H1 (cell line): ENCODE results near the gene RPL31. TPM values are rescaled to one million over a fixed set of nuclear protein-coding genes. Genes with fewer than 3 reads are reported as not detected.

Experiments used
- CTCF ChIA-PET: fragments of 300-600 bp; sonication (Branson Sonifier 250); formaldehyde crosslinking; loops from one replicate; lab custom pipeline; 2021; ENCODE audit not compliant: partially characterized antibody; lab: Charles Lee
- POLR2A ChIA-PET: fragments of 300-600 bp; sonication (Branson Sonifier 250); formaldehyde crosslinking; loops from one replicate; lab custom pipeline; 2021; ENCODE audit warnings: inconsistent platforms; ENCODE audit not compliant: partially characterized antibody; lab: Charles Lee
- DNase-seq, 2 experiments: peaks; one replicate each; pipeline versions ENCODE4 v3.0.0 to v3.0.0-alpha.2; 2010 to 2022; ENCODE audit warnings: low spot score in 2 of 2, low read depth in 1 of 2, mixed read lengths in 1 of 2
- FAIRE-seq: peaks from 2 replicates; lab custom pipeline; 2011; peaks lifted over from hg19 to GRCh38; lab: Jason Lieb, UNC
- H2AFZ ChIP-seq: 2 replicates; pipeline ENCODE4 v1.8.1; 2012; ENCODE audit warnings: low read length, inconsistent platforms
- H2AK5ac ChIP-seq: 2 replicates; pipeline ENCODE4 v1.6.1; 2013; ENCODE audit warnings: low read depth, low read length
- H2BK120ac ChIP-seq: replicated peaks from 2 replicates; pipeline ENCODE3; 2013; ENCODE audit warnings: low read depth, low read length, inconsistent platforms
- H2BK12ac ChIP-seq: 2 replicates; pipeline ENCODE4 v1.6.1; 2013; ENCODE audit warnings: low read depth, low read length
- H2BK15ac ChIP-seq: 2 replicates; pipeline ENCODE4 v1.6.1; 2013; ENCODE audit warnings: low read length
- H2BK20ac ChIP-seq: 2 replicates; pipeline ENCODE4 v1.6.1; 2013; ENCODE audit warnings: low read length
- H2BK5ac ChIP-seq: 2 replicates; pipeline ENCODE4 v1.6.1; 2013; ENCODE audit warnings: low read depth, low read length
- H3K14ac ChIP-seq: 2 replicates; pipeline ENCODE4 v1.6.1; 2013; ENCODE audit warnings: inconsistent platforms; ENCODE audit not compliant: insufficient read length
- H3K18ac ChIP-seq: 2 replicates; pipeline ENCODE4 v1.6.1; 2013; ENCODE audit warnings: low read length; ENCODE audit errors: extremely low read depth
- H3K23ac ChIP-seq: 2 replicates; pipeline ENCODE4 v1.6.1; 2013; ENCODE audit warnings: inconsistent platforms; ENCODE audit not compliant: insufficient read length
- H3K23me2 ChIP-seq: 2 replicates; pipeline ENCODE4 v1.6.1; 2013; ENCODE audit warnings: low read depth, low read length
- H3K27ac ChIP-seq: 2 replicates; pipeline ENCODE4 v1.6.1; 2011; ENCODE audit warnings: low read depth, low read length, inconsistent platforms
- H3K27me3 ChIP-seq, 4 experiments: replicated peaks in 1 of 4; 1 replicate in 1 of 4; 2 replicates in 3 of 4; pipeline versions ENCODE4 v1.6.1 to v1.8.1; 2011 to 2013; ENCODE audit warnings: low read length in 3 of 4, mild to moderate bottlenecking in 3 of 4, inconsistent platforms in 2 of 4, mixed read lengths in 2 of 4, moderate library complexity in 1 of 4; ENCODE audit not compliant: control insufficient read depth in 3 of 4, insufficient read depth in 3 of 4; ENCODE audit errors: extremely low read depth in 1 of 4
- H3K36me3 ChIP-seq, 4 experiments: 2 replicates each; pipeline versions ENCODE4 v1.6.1 to v1.8.1; 2011 to 2013; ENCODE audit warnings: mild to moderate bottlenecking in 4 of 4, low read length in 3 of 4, moderate library complexity in 2 of 4, control low read depth in 1 of 4, inconsistent platforms in 1 of 4; ENCODE audit not compliant: insufficient read depth in 4 of 4, control insufficient read depth in 2 of 4
- H3K4ac ChIP-seq: replicated peaks from 2 replicates; pipeline ENCODE3; 2013; ENCODE audit warnings: low read length, low read depth, mixed read lengths, inconsistent platforms; ENCODE audit not compliant: insufficient read length
- H3K4me1 ChIP-seq, 4 experiments: replicated peaks in 1 of 4; 1 replicate in 1 of 4; 2 replicates in 3 of 4; pipeline versions ENCODE4 v1.6.1 to v1.8.1; 2011 to 2013; ENCODE audit warnings: low read length in 3 of 4, inconsistent platforms in 2 of 4, mixed read lengths in 1 of 4; ENCODE audit not compliant: insufficient read depth in 4 of 4, control insufficient read depth in 3 of 4
- H3K4me2 ChIP-seq, 2 experiments: 2 replicates each; pipeline versions ENCODE4 v1.6.1 to v1.8.1; 2011 to 2013; ENCODE audit warnings: low read depth in 2 of 2, low read length in 2 of 2, control low read depth in 1 of 2, inconsistent platforms in 1 of 2, mild to moderate bottlenecking in 1 of 2; ENCODE audit not compliant: insufficient read depth in 1 of 2
- H3K4me3 ChIP-seq, 4 experiments: fragments of 200-600, 300-600 bp in 1 of 4; sonication (generic), shearing (Covaris generic), sonication (Bioruptor Twin) in 1 of 4; 2 replicates each; pipeline versions ENCODE4 v1.5.1 to v1.8.1; 2011 to 2016; ENCODE audit warnings: low read length in 4 of 4, low read depth in 3 of 4, control low read depth in 2 of 4, inconsistent platforms in 2 of 4, mild to moderate bottlenecking in 2 of 4, mixed read lengths in 1 of 4, moderate library complexity in 1 of 4; ENCODE audit not compliant: insufficient read depth in 2 of 4; ENCODE audit errors: extremely low read depth in 1 of 4
- H3K56ac ChIP-seq: replicated peaks from 2 replicates; pipeline ENCODE3; 2013; ENCODE audit warnings: low read depth, mild to moderate bottlenecking, mixed read lengths, low read length, inconsistent platforms; ENCODE audit not compliant: insufficient read length
- H3K79me1 ChIP-seq: 2 replicates; pipeline ENCODE4 v1.6.1; 2013; ENCODE audit warnings: low read depth, low read length, control low read depth
- H3K79me2 ChIP-seq, 2 experiments: 2 replicates each; pipeline versions ENCODE4 v1.6.1 to v1.8.1; 2012 to 2013; ENCODE audit warnings: low read length in 2 of 2, mild to moderate bottlenecking in 2 of 2, inconsistent platforms in 1 of 2; ENCODE audit not compliant: insufficient read depth in 2 of 2, control insufficient read depth in 1 of 2
- H3K9ac ChIP-seq, 4 experiments: replicated peaks in 1 of 4; 1 replicate in 1 of 4; 2 replicates in 3 of 4; pipeline versions ENCODE4 v1.6.1 to v1.8.1; 2011 to 2013; ENCODE audit warnings: low read depth in 3 of 4, low read length in 3 of 4, control low read depth in 2 of 4, mild to moderate bottlenecking in 2 of 4, moderate library complexity in 2 of 4, inconsistent platforms in 1 of 4; ENCODE audit errors: extremely low read depth in 1 of 4
- H3K9me3 ChIP-seq, 2 experiments: 2 replicates each; pipeline versions ENCODE4 v1.6.1 to v1.8.1; 2012 to 2013; ENCODE audit warnings: mild to moderate bottlenecking in 2 of 2, moderate library complexity in 2 of 2, control low read depth in 1 of 2, inconsistent platforms in 1 of 2, low read depth in 1 of 2, low read length in 1 of 2, mixed read lengths in 1 of 2; ENCODE audit not compliant: insufficient read depth in 2 of 2
- H4K20me1 ChIP-seq, 2 experiments: replicated peaks in 1 of 2; 2 replicates each; pipeline versions ENCODE3 to v1.8.1; 2011 to 2013; ENCODE audit warnings: inconsistent platforms in 2 of 2, low read length in 2 of 2, mild to moderate bottlenecking in 1 of 2; ENCODE audit not compliant: insufficient read depth in 2 of 2, control insufficient read depth in 1 of 2
- H4K5ac ChIP-seq: 2 replicates; pipeline ENCODE4 v1.6.1; 2013; ENCODE audit warnings: low read length, low read depth, mixed read lengths, inconsistent platforms; ENCODE audit not compliant: insufficient read length
- H4K8ac ChIP-seq: 2 replicates; pipeline ENCODE4 v1.8.0; 2013; ENCODE audit warnings: mild to moderate bottlenecking, moderate library complexity, low read length, inconsistent platforms; ENCODE audit not compliant: insufficient read depth; ENCODE audit errors: extremely low read depth
- H4K91ac ChIP-seq: replicated peaks from 2 replicates; pipeline ENCODE3; 2013; ENCODE audit warnings: low read length, mixed read lengths, inconsistent platforms; ENCODE audit not compliant: insufficient read length
- JUN ChIP-seq: IDR thresholded peaks from 2 replicates; pipeline ENCODE4 v1.6.1; 2011; ENCODE audit warnings: low read depth, mild to moderate bottlenecking, improper control_type of control experiment, low read length
- POU5F1 ChIP-seq: IDR thresholded peaks from 2 replicates; pipeline ENCODE4 v1.6.1; 2011; ENCODE audit warnings: low read depth, mild to moderate bottlenecking, low read length, moderate library complexity
- WGBS, 2 experiments: shearing (Covaris generic) in 1 of 2; methylation state at CpG; one replicate each; pipeline versions ENCODE4 v1.1.6 to v1.1.7; 2013 to 2015; ENCODE audit warnings: low lambda C conversion rate in 2 of 2, mixed read lengths in 2 of 2, inconsistent platforms in 1 of 2, low coverage in 1 of 2, missing lambda C conversion rate in 1 of 2; ENCODE audit not compliant: insufficient replicate concordance in 2 of 2, insufficient coverage in 1 of 2, insufficient read length in 1 of 2; ENCODE audit errors: extremely low coverage in 1 of 2, missing lambda C conversion rate in 1 of 2; 5-methylcytosine and 5-hydroxymethylcytosine counted together
- polyA plus RNA-seq, 7 experiments: library from polyadenylated mRNA; depleted of rRNA in 3 of 7; stranded (reverse) in 5 of 7; unstranded in 2 of 7; fragments of >200 nt in 5 of 7; fragments of 200-250 nt in 2 of 7; gene quantifications; 1 replicate in 5 of 7; 2 replicates in 1 of 7; 4 replicates in 1 of 7; pipeline versions ENCODE4 v1.2.1 to v1.2.3, GENCODE V29; 2011 to 2013; ENCODE audit warnings: missing spikeins in 2 of 7, mixed read lengths in 2 of 7
- total RNA-seq: library from RNA; stranded (reverse); fragmentation: NEBNext Ultra II Directional; extraction: Animal tissue kit (Norgen Biotek cat#: 25700); gene quantifications from 2 replicates; pipeline ENCODE4 v1.2.1, GENCODE V29; 2021

The RPL31 gene
- total and polyA plus RNA-seq, 2 of the 8 experiments (the other 6 are each of a cell fraction or from before 2014, with no cell fraction given), result 1,463 to 1,722 TPM

DNA sequence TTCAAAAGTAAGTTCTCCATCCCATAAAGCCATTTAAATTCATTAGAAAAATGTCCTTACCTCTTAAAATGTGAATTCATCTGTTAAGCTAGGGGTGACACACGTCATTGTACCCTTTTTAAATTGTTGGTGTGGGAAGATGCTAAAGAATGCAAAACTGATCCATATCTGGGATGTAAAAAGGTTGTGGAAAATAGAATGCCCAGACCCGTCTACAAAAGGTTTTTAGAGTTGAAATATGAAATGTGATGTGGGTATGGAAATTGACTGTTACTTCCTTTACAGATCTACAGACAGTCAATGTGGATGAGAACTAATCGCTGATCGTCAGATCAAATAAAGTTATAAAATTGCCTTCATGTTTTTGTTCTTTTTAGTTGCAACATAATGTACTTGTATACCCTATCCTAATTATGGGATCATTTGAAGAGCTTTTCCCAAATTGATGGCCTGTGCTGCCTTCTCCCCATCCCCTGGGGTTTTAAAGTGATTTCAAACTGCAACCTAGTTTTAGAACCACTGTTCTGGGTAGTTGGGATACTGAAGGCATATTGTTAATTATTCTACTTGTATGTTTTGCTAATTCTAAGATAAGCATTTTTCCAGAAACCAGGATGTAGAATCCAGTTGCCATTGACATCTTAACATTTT, 4.1 kb downstream of the RPL31 start:
- DNase-seq (no peak), FAIRE-seq (no peak)
- peaks cover 0 to 2% (median 0%) of the 10 kb centered on the region in 4 experiments; a peak in 2 of 7 replicates for H3K27me3 ChIP-seq
- H3K23me2 ChIP-seq, result peaks cover 8% of the 10 kb centered on the region
- no peak overlapping the region for H3K23ac ChIP-seq
- no peak overlapping the region for H3K18ac ChIP-seq
- H2BK12ac ChIP-seq, result no peak overlapping the region
- H3K9ac ChIP-seq, result no peak overlapping the region
- H3K4me2 ChIP-seq, result no peak overlapping the region
- H4K20me1 ChIP-seq, result peaks cover 18 to 32% of the 10 kb centered on the region in 2 experiments
- H4K91ac ChIP-seq, result no peak overlapping the region
- H3K36me3 ChIP-seq, result peaks cover 33 to 80% (median 54%) of the 10 kb centered on the region in 4 experiments
- no peak overlapping the region for H2AK5ac ChIP-seq
- no peaks in the 10 kb centered on the region for H3K9me3 ChIP-seq
- no peak overlapping the region for H3K27ac ChIP-seq
- ChIA-PET CTCF (interaction anchor here (0.6 to 1.5 kb wide), 4 partner anchors 182 to 1078 kb away, joined by 3 read pairs; no protein-coding TSS in a partner anchor), POLR2A (interaction anchor here (0.7 to 8.5 kb wide), 16 partner anchors 9 to 444 kb away, joined by 3 to 151 read pairs (median 4); partner anchors contain the start of genes PDCL3 and TBC1D8)
- no peak overlapping the region for H4K5ac ChIP-seq
- H2BK20ac ChIP-seq, result no peak overlapping the region
- peaks cover 6 to 33% of the 10 kb centered on the region in 2 experiments for H3K79me2 ChIP-seq
- H2BK120ac ChIP-seq, result no peak overlapping the region
- H2AFZ ChIP-seq, result no peak overlapping the region
- no peak overlapping the region for H4K8ac ChIP-seq
- no peak overlapping the region for H3K4me3 ChIP-seq
- no peak overlapping the region for H2BK5ac ChIP-seq
- H3K4me1 ChIP-seq, result peaks cover 5 to 10% (median 8%) of the 10 kb centered on the region in 4 experiments; a peak in 6 of 7 replicates
- no peak overlapping the region for H3K56ac ChIP-seq
- no peak overlapping the region for H3K4ac ChIP-seq
- WGBS, 2 experiments, result 91% methylated on average over 4 of the region's 4 CpGs; no CpG with 5 or more reads in 1 of the 2 experiments
- TF ChIP-seq POU5F1 (no peak), JUN (no peak)
- peaks cover 3% of the 10 kb centered on the region for H3K79me1 ChIP-seq
- H2BK15ac ChIP-seq, result no peak overlapping the region
- H3K14ac ChIP-seq, result no peak overlapping the region
